GM18517 (cell line): Measurements from ENCODE around the gene GALNT6.
"Not testable (repeated sequence)": the region's sequence is repeated elsewhere in the genome, so short reads cannot be mapped to it uniquely, and the experiment has no call there.

Experiments
- ATAC-seq: cut with Tn5 transposase; IDR thresholded peaks from one replicate; pipeline ENCODE4 v1.9.1; 2021; ENCODE audit warnings: mild to moderate bottlenecking, moderate library complexity; ENCODE audit not compliant: unreplicated experiment

GALNT6 gene

GRCh38 chr12:51324953-51325352 is 66.3 kb downstream of the GALNT6 start:
- ATAC-seq: no peak

- ATAC-seq: peak; percentile 47
These were observed 67.0 kb downstream of the GALNT6 start, which contains the start of gene BIN2 for GRCh38 chr12:51323966-51324895. Gene BIN2, minus strand, starts transcription at chr12:51324174. Its CDS starts 72 bp downstream, at chr12:51324102.

DNA sequence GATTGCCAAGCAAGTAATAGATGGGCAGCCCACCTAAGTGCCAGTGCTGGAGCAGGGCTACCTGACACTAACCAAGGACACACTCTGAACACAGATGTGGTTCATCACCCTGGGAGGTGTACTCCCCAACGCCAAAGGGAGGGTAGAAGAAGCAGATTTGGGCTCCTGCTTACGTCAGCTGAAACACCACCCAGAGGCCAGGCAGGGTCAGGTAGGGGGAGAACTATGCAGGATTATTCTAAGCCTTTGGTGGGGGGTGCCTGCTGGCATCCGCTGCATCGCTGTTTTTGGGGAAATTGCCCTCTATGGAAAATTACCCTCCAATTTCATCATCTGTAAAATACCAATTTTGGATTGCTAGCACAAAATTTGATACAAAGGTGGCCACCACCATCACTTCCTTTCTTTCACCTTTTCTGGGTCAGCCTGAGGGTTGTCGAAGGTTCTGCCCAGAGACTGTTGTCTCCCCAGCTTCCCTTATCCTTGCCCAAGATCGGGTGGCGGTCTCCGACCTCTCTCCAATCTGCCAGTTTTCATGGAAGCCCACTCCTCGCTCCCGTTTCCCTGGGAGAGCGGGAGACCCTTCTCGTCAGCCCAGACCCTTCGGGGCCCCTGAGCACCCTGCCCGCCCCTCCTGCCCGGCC is 67.8 kb downstream of the GALNT6 start:
- peak; percentile 5 for ATAC-seq

DNA sequence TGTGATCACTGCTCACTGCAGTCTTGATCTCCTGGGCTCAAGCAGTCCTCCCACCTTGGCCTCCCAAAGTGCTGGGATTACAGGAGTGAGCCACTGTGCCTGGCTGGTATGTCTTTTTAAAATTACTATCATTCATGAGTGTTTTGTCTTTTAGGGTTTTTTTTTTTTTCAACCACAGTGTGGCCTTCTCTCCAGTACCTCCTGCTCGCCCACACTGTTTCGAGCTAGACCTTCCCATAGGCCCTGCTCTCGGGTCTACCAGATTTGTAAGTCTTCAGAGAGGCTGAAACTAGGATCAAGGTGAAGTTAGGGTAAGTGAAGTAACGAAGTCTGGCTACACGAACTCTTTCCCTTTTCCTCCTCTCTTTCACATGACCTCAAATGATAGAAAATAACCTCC is 68.8 kb downstream of the GALNT6 start:
- no peak for ATAC-seq

GRCh38 chr12:51321882-51322281 is 69.3 kb downstream of the GALNT6 start:
- ATAC-seq: no peak

GRCh38 chr12:51320695-51321320 is 70.4 kb downstream of the GALNT6 start:
- no peak for ATAC-seq

DNA sequence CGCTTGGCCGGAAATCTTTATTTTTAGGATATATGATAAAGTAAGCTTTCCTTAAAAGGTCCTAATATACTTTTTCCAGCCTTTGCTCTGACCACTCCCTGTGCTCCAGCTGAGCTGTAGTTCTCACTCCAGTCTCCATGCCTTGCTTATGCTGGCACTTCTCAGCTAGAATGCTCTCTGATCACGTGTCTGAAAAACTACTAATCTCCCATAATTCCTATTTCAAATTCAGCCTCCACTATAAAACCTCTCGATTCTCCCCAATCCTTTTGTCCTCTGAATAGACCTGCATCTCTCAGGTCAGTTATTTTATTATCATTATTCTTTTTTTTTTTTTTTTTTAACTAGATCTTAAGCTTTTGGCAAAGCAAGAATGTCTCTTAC is 70.9 kb downstream of the GALNT6 start:
- no peak for ATAC-seq

- no peak for ATAC-seq
These were observed 72.2 kb downstream of the GALNT6 start for GRCh38 chr12:51318846-51319599.

DNA sequence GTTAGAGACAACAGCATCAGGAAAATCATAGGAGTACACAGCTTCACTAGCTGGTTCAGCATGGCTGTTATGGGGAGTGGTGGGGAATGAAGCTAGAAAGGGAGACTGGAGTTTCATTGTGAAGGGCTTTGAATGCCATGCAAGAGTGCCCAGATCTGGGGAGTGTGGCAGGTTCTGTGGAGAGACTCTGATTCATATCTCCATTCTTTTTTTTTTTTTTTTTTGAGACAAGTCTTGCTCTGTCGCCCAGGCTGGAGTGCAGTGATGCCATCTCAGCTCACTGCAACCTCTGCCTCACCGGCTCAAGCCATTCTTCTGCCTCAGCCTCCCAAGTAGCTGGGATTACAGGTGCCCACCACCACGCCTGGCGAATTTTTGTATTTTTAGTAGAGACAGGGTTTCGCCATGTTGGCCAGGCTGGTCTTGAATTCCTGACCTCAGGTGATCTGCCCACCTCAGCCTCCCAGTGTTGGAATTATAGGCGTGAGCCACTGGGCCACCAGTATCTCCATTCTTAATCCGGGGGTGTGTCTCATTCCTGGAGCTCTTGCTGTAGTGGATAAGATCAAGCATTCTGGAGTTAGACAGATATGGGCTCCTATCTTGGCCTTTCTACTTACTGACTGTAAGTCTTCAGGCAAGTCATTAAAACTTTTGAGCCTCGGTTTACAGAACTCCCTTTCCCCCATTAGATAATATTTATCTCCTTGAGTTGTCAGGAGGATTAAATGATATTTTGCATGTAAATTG is 73.0 kb downstream of the GALNT6 start:
- ATAC-seq: not testable (repeated sequence)

DNA sequence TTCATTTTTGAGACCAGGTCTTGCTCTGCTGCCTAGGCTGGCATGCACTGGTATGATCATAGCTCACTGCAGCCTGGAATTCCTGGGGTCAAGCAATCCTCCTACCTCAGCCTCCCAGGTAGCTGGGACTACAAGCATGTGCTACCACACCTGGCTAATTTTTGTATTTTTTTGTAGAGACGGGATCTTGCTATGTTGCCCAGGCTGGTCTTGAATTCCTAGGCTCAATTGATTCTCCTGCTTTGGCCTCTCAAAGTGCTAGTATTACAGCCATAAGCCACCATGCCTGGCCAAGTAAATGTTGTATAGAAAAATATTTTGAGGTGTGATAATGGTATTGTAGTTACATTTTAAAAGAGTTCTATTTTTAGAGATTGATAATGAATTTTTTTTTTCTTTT is 79.8 kb downstream of the GALNT6 start:
- ATAC-seq: no peak

DNA sequence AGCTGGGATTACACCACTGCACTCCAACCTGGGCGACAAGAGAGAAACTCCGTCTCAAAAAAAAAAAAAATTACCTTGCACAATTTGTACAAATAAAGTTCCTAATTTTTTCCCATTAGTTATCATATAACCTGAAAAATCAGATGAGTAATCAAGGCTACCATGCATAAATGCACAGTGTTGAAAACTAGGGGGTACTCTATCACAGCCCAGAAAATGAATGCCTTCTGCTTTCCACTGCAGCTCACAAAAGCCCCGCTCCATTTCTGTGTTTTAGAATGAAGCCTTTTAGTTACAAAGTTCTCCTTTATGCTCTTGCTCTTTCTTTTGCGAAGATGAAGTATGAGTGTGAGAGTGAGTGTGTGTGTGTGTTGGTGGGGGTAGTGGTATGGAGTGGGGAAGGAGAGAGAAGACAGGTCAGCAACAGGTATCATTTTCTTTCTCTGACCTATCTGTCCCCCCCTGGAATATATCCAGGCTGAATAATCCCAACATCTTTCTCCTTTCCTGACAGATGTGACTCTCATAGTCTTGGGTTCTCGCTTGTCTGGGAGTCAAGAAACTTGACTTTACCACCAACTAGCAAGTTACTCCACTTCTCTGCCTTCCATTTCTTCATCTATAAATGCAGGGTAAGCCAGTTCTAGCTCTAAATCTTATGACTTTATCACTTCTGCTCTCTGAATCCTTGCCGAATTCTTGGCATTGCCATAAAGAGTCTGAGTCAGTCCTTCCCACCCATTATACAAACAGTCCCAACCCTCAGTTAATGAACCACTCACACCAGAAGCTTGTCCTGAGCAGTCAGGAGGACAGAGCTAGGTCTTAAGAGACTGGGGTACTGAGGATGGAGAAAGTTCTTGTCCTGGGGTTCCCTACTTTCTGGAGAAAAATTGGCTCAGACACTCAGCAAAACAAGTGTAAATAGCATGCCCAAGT is 83.3 kb downstream of the GALNT6 start:
- no peak for ATAC-seq

GRCh38 chr12:51306507-51306906 is 84.7 kb downstream of the GALNT6 start:
- no peak for ATAC-seq
